22Rv1 (cell line): ENCODE data around the gene CLASP2.

Experiments
- H3K27ac ChIP-seq: fragments of 450-650 bp; 2 replicates; pipeline ENCODE4 v1.5.1; 2017
- CTCF ChIP-seq: fragments of 450-650 bp; IDR thresholded peaks from 2 replicates; pipeline ENCODE4 v1.5.1; 2017; ENCODE audit warnings: mild to moderate bottlenecking
- ZFX ChIP-seq: fragments of 450-650 bp; IDR thresholded peaks from 2 replicates; pipeline ENCODE4 v1.6.1; 2017; ENCODE audit warnings: antibody characterized with exemption, borderline replicate concordance

CLASP2 gene

GRCh38 chr3:33490641-33491241, 227.3 kb downstream of the CLASP2 start:
- no peak overlapping the region for H3K27ac ChIP-seq
- no peak for TF ChIP-seq CTCF
- no peak for TF ChIP-seq ZFX

- H3K27ac ChIP-seq = no peak overlapping the region
- TF ChIP-seq ZFX (no peak), CTCF (no peak)
Measured at GRCh38 chr3:33488683-33489082, 229.4 kb downstream of the CLASP2 start.

DNA sequence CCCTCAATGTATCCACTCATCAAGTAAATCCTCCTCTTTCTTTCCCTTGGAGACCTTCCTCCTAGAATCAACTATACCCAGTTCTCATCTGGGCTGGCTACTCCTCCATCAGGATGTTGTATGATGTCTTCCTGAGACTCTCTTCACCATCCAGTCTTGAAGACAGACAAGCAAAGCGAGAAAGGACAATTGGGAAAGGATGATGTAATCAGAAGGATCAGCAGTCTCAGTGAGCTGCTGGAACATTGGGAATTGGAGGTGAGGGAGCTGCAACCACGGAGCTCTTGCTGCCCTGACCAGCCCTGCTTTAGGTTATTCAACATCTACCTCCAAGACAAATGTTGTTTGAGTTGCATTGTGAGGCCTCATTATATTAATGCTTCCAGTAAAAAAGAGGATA, 229.8 kb downstream of the CLASP2 start:
- no peak overlapping the region for H3K27ac ChIP-seq
- TF ChIP-seq ZFX = no peak
- no peak for TF ChIP-seq CTCF

GRCh38 chr3:33482111-33482521, 235.9 kb downstream of the CLASP2 start:
- peak overlapping the region; percentile 71 for H3K27ac ChIP-seq
- TF ChIP-seq ZFX (no peak), CTCF (no peak)

DNA sequence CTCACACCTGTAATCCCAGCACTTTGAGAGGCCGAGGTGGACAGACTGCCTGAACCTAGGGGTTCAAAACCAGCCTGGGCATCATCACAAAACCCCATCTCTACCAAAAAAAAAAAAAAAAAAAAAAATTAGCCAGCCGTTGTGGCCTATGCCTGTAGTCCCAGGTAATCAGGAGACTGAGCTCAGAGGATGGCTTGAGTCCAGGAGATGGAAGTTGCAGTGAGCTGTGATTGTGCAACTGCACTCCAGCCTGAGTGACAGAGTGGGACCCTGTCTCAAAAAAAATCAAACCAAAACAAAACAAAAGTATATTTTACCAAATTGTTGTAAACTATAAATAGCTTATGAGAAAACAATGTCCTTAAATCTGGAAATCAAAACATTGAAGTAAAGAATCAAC, 243.2 kb downstream of the CLASP2 start:
- no peak for TF ChIP-seq CTCF
- TF ChIP-seq ZFX = no peak
- no peak overlapping the region for H3K27ac ChIP-seq

- TF ChIP-seq CTCF = no peak
- TF ChIP-seq ZFX = no peak
- no peak overlapping the region for H3K27ac ChIP-seq
Measured at GRCh38 chr3:33473813-33474212, 244.2 kb downstream of the CLASP2 start.

- TF ChIP-seq CTCF (no peak), ZFX (no peak)
Measured at GRCh38 chr3:33467786-33468185, 250.3 kb downstream of the CLASP2 start.

More at GRCh38 chr3:33467786-33468185, 250.3 kb downstream of the CLASP2 start:
- H3K27ac ChIP-seq = no peak overlapping the region
